OCI-LY1 (cell line): Measurements from ENCODE around the gene PCBD1.

ENCODE experiments used
- CTCF ChIP-seq: fragments of 200-600 bp; sonication (generic), shearing (Covaris generic); IDR thresholded peaks from 2 replicates; pipeline ENCODE4 v1.5.1; 2017; ENCODE audit warnings: mild to moderate bottlenecking, antibody characterized with exemption, low read length, moderate library complexity, mixed read lengths
- EZH2 ChIP-seq: fragments of 200-600 bp; sonication (generic), shearing (Covaris generic); IDR thresholded peaks from 2 replicates; pipeline ENCODE4 v1.8.0; 2017; ENCODE audit warnings: borderline replicate concordance, mixed run types, mild to moderate bottlenecking, antibody characterized with exemption, low read length, moderate library complexity, mixed read lengths

- TF ChIP-seq CTCF (no peak), EZH2 (no peak)
Observed at GRCh38 chr10:70916241-70916640, 27.9 kb upstream of the PCBD1 start.
